Mammary epithelial cell (primary cell): ENCODE measurements around the gene NEDD8.

Experiments used
- EZH2 ChIP-seq: IDR thresholded peaks from 2 replicates; pipeline ENCODE4 v1.6.1; 2012; ENCODE audit warnings: low read length, inconsistent platforms, borderline replicate concordance
- TF ChIP-seq, protein P1 (sequence below), 2 donors: IDR thresholded peaks in 1 of 2; conservative IDR thresholded peaks in 1 of 2; 2 replicates each; pipeline ENCODE4 v1.5.1; 2011 to 2012; ENCODE audit warnings: inconsistent platforms in 2 of 2, low read length in 2 of 2, mild to moderate bottlenecking in 2 of 2, control low read depth in 1 of 2, low read depth in 1 of 2; ENCODE audit not compliant: insufficient read depth in 1 of 2; ENCODE audit errors: extremely low read depth in 1 of 2

DNA sequence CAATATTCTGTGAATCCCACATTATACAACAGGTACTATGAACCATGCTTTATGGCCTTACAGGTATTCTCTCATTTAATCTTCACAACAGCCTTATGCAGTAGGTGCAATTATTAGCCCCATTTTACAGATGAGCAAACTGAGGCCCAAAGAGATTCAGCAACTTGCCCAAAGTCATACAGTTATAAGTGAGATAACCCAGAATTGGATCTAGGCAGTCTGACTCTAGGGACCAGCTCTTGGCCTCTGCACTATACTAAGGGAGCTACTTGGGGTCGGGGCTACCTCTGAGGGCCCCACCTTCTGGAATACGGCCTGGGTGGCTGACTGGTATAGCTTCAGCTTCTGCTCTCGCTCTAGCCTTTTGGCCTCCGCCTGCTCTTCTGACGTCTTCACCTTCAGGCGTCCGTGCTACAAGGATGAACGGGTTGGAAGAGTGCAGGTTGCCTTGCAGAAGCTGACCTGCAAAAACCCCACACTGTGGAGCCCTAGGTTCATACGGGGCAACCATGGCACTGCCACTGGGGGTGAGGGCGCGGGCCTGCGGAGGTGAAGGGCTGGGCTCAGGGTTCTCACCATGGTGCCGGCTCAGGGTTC is 38.5 kb upstream of the NEDD8 start:
- no peak for TF ChIP-seq EZH2
- TF ChIP-seq, protein P1, sequence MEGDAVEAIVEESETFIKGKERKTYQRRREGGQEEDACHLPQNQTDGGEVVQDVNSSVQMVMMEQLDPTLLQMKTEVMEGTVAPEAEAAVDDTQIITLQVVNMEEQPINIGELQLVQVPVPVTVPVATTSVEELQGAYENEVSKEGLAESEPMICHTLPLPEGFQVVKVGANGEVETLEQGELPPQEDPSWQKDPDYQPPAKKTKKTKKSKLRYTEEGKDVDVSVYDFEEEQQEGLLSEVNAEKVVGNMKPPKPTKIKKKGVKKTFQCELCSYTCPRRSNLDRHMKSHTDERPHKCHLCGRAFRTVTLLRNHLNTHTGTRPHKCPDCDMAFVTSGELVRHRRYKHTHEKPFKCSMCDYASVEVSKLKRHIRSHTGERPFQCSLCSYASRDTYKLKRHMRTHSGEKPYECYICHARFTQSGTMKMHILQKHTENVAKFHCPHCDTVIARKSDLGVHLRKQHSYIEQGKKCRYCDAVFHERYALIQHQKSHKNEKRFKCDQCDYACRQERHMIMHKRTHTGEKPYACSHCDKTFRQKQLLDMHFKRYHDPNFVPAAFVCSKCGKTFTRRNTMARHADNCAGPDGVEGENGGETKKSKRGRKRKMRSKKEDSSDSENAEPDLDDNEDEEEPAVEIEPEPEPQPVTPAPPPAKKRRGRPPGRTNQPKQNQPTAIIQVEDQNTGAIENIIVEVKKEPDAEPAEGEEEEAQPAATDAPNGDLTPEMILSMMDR (conservative IDR thresholded peaks at IDR 0.05 in 1 of 2, IDR thresholded peaks at IDR 0.05 in 1 of 2; ENCODE audit: extremely low read depth in 1 of 2, insufficient read depth in 1 of 2, low read depth in 1 of 2, low read length in 2 of 2), result no peak
